ENCODE results near the gene CHD9NB.

The CHD9NB gene

GRCh38 chr16:53083119-53083518 lies 30.4 kb upstream of the CHD9NB start:
- DNase-seq (ENCODE audit: low read depth), result no peak
- no peak for TF ChIP-seq CTCF (IDR thresholded peaks at IDR 0.05; ENCODE audit: low read depth, low read length, missing control alignments)
- no peak overlapping the region for H3K4me3 ChIP-seq (ENCODE audit: low read depth, low read length)

- no peak for DNase-seq (ENCODE audit: low read depth)
- no peak for TF ChIP-seq CTCF (IDR thresholded peaks at IDR 0.05; ENCODE audit: low read depth, low read length, missing control alignments)
- no peak overlapping the region for H3K4me3 ChIP-seq (ENCODE audit: low read depth, low read length)
Observed at GRCh38 chr16:53082509-53082908, 29.8 kb upstream of the CHD9NB start.

GRCh38 chr16:53081686-53082407 lies 29.1 kb upstream of the CHD9NB start:
- no peak for DNase-seq (ENCODE audit: low read depth)
- TF ChIP-seq CTCF (IDR thresholded peaks at IDR 0.05; ENCODE audit: low read depth, low read length, missing control alignments), result no peak
- H3K4me3 ChIP-seq (ENCODE audit: low read depth, low read length), result no peak overlapping the region

GRCh38 chr16:53081032-53081424 lies 28.3 kb upstream of the CHD9NB start:
- TF ChIP-seq CTCF (IDR thresholded peaks at IDR 0.05; ENCODE audit: low read depth, low read length, missing control alignments), result no peak
- DNase-seq (ENCODE audit: low read depth), result no peak
- no peak overlapping the region for H3K4me3 ChIP-seq (ENCODE audit: low read depth, low read length)

GRCh38 chr16:53080345-53081031 lies 27.8 kb upstream of the CHD9NB start:
- H3K4me3 ChIP-seq (ENCODE audit: low read depth, low read length), result no peak overlapping the region
- no peak for TF ChIP-seq CTCF (IDR thresholded peaks at IDR 0.05; ENCODE audit: low read depth, low read length, missing control alignments)
- no peak for DNase-seq (ENCODE audit: low read depth)

GRCh38 chr16:53078765-53079485 lies 26.2 kb upstream of the CHD9NB start:
- no peak for DNase-seq (ENCODE audit: low read depth)
- no peak for TF ChIP-seq CTCF (IDR thresholded peaks at IDR 0.05; ENCODE audit: low read depth, low read length, missing control alignments)
- no peak overlapping the region for H3K4me3 ChIP-seq (ENCODE audit: low read depth, low read length)
